DND-41 (cell line): ENCODE measurements around the gene PPFIBP2.

Experiments used
- ATAC-seq: fragments of 200-7000 bp; cut with Tn5 transposase; 3 replicates; pipeline ENCODE4 v1.9.1; 2021; ENCODE audit warnings: low read depth; ENCODE audit not compliant: insufficient read depth
- DNase-seq: peaks from one replicate; pipeline ENCODE4 v3.0.0-alpha.2; 2020
- H2AFZ ChIP-seq: 2 replicates; pipeline ENCODE4 v1.6.0; 2012; ENCODE audit warnings: low read depth, low read length
- H3K27ac ChIP-seq: 2 replicates; pipeline ENCODE4 v1.5.1; 2012; ENCODE audit warnings: low read length, inconsistent platforms
- H3K27me3 ChIP-seq: fragments of 200-600 bp; sonication (generic); 2 replicates; pipeline ENCODE4 v1.6.0; 2012; ENCODE audit warnings: low read length, mild to moderate bottlenecking, inconsistent platforms; ENCODE audit not compliant: insufficient read depth, poor library complexity
- H3K36me3 ChIP-seq: 2 replicates; pipeline ENCODE4 v1.5.1; 2012; ENCODE audit warnings: low read length, inconsistent platforms; ENCODE audit not compliant: insufficient read depth
- H3K4me1 ChIP-seq: 2 replicates; pipeline ENCODE4 v1.5.1; 2012; ENCODE audit warnings: mild to moderate bottlenecking, low read length; ENCODE audit not compliant: insufficient read depth
- H3K4me2 ChIP-seq: 2 replicates; pipeline ENCODE4 v1.6.0; 2012; ENCODE audit warnings: mild to moderate bottlenecking, moderate library complexity, low read length, inconsistent platforms; ENCODE audit not compliant: insufficient read depth
- H3K4me3 ChIP-seq, 2 experiments: fragments of 200-600 bp in 1 of 2; shearing (Covaris generic) in 1 of 2; 2 replicates each; pipeline ENCODE4 v1.5.1; 2012 to 2016; ENCODE audit warnings: inconsistent platforms in 2 of 2, low read length in 2 of 2, mild to moderate bottlenecking in 2 of 2, low read depth in 1 of 2, moderate library complexity in 1 of 2
- H3K79me2 ChIP-seq: 2 replicates; pipeline ENCODE4 v1.6.0; 2012; ENCODE audit warnings: low read length, inconsistent platforms; ENCODE audit not compliant: insufficient read depth
- H3K9ac ChIP-seq: 2 replicates; pipeline ENCODE4 v1.6.0; 2012; ENCODE audit warnings: low read depth, mild to moderate bottlenecking, inconsistent platforms, low read length, moderate library complexity
- H3K9me3 ChIP-seq: 2 replicates; pipeline ENCODE4 v1.5.1; 2012; ENCODE audit warnings: low read length, moderate library complexity, mild to moderate bottlenecking, inconsistent platforms; ENCODE audit not compliant: insufficient read depth, severe bottlenecking
- H4K20me1 ChIP-seq: 2 replicates; pipeline ENCODE4 v1.6.0; 2012; ENCODE audit warnings: low read length; ENCODE audit not compliant: insufficient read depth
- CTCF ChIP-seq: IDR thresholded peaks from 2 replicates; pipeline ENCODE4 v1.5.1; 2012; ENCODE audit warnings: borderline replicate concordance, low read length, moderate library complexity, mild to moderate bottlenecking; ENCODE audit not compliant: poor library complexity, severe bottlenecking; ENCODE audit errors: extremely low read depth
- EZH2 ChIP-seq: IDR thresholded peaks from 3 replicates; pipeline ENCODE4 v1.6.1; 2012; ENCODE audit warnings: borderline replicate concordance, low read depth, mild to moderate bottlenecking, moderate library complexity, low read length, inconsistent platforms; ENCODE audit not compliant: severe bottlenecking

Gene PPFIBP2

DNA sequence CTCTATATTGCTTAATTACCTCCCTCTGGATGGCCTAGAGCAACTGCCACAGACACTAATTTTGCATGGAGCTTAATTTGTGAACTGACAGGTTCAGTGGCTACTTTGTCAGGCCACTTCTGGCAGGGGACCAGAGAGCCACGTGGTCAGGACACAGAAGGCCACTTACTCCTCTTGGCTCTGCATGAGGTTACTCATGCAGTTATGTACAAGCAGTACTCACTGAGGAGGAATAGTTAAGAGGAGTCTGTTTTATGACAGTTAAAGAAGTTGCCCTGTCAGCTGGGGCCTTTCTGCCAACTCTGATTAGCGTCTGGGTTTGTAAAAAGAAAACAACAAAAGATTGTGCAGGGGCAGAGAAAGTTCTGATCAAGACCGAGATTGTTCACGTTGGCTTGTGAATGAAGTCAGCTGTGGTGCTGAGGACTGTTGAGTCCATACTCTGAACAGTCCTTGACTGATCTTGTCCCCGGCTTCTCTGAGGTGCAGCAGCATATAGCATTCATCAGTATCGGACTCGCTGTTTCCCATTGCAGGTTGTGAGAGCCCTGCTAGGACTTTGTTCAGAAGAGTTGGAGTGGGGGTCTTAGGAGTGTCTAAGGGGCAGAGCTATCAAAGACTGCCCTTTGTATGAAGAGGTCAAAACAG lies 41.4 kb downstream of the PPFIBP2 start:
- Histone ChIP-seq H3K4me2 (no peak overlapping the region), H3K4me3 (no peak overlapping the region), H2AFZ (no peak overlapping the region), H3K36me3 (no peaks in the 10 kb centered on the region), H3K9me3 (no peaks in the 10 kb centered on the region), H3K79me2 (no peaks in the 10 kb centered on the region), H3K9ac (no peak overlapping the region), H3K27me3 (peaks cover 13% of the 10 kb centered on the region), H3K27ac (no peak overlapping the region), H4K20me1 (no peaks in the 10 kb centered on the region), H3K4me1 (no peaks in the 10 kb centered on the region)
- no peak for DNase-seq
- no peak for ATAC-seq
- TF ChIP-seq EZH2 (no peak), CTCF (no peak)

- Histone ChIP-seq H3K9me3 (no peaks in the 10 kb centered on the region), H4K20me1 (no peaks in the 10 kb centered on the region)
- no peak for TF ChIP-seq CTCF
- TF ChIP-seq EZH2 = no peak
Measured at GRCh38 chr11:7558046-7558445, 44.2 kb downstream of the PPFIBP2 start.

DNA sequence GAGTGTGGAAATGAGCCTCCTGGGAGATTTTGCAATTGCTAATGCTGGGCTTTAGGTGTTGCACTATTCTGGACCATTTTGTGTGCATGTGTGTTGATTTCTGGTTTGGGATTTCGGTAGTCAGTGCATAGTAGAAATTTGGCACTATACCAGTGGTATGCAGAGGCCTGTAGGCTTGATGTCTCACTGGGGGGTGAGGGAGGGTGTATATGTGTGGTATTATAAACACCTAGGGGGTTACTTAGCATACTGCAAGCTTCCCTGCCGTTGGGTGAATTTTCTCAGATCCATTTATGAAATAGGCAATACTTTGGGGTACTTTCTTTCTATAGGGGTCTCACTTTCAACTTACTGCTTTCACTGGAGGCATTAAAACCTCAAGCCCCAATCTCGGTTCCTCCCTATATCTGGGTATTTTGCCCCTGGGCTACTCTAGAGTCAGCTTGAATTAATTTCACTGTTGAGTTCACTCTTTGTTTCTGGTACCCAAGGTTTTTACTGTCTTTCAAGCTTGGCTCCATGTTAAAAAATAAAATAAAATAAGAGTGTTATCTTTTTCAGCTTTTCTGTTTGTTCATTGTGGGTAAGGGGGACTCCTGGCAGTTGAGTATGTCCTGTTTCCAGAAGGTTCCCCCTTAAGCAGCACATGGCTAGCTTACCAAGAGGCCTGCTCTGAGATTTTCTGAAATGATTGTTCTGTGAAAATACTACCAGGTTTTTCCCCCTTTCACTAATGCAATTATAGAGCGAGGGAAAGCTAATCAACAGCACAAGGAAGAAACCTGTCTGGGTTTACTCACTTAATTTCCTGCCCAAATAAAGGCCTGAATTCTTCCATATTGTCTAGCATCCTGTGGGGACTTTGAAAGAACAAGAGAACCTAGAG lies 45.8 kb downstream of the PPFIBP2 start:
- ATAC-seq = no peak

More at GRCh38 chr11:7558046-7558445, 44.2 kb downstream of the PPFIBP2 start:
- Histone ChIP-seq H3K27ac (no peak overlapping the region), H3K4me2 (no peak overlapping the region), H2AFZ (no peak overlapping the region), H3K4me1 (no peaks in the 10 kb centered on the region), H3K36me3 (no peaks in the 10 kb centered on the region), H3K27me3 (peaks cover 10% of the 10 kb centered on the region), H3K79me2 (no peaks in the 10 kb centered on the region), H3K4me3 (no peak overlapping the region), H3K9ac (no peak overlapping the region)
- no peak for ATAC-seq
- DNase-seq = no peak

More for the DNA sequence above, 45.8 kb downstream of the PPFIBP2 start:
- Histone ChIP-seq H3K27ac (no peak overlapping the region), H3K79me2 (no peaks in the 10 kb centered on the region), H3K9me3 (no peaks in the 10 kb centered on the region), H2AFZ (no peak overlapping the region), H3K36me3 (no peaks in the 10 kb centered on the region), H3K9ac (no peak overlapping the region), H3K4me3 (no peak overlapping the region), H4K20me1 (no peaks in the 10 kb centered on the region), H3K27me3 (peaks cover 13% of the 10 kb centered on the region), H3K4me1 (no peaks in the 10 kb centered on the region), H3K4me2 (no peak overlapping the region)
- TF ChIP-seq CTCF = no peak
- no peak for TF ChIP-seq EZH2
- DNase-seq = no peak
